Uterus (tissue), 4 donors: Measurements from ENCODE around the gene ZNF394. TPM values are rescaled to one million over a fixed set of nuclear protein-coding genes. Genes with fewer than 3 reads are reported as not detected.

Experiments used
- DNase-seq, 2 donors: peaks; one replicate each; pipeline ENCODE4 v3.0.0-alpha.2; 2019 to 2020
- H3K27ac ChIP-seq, 2 donors: fragments of 200-600 bp; sonication (generic); 1 replicate in 1 of 2; 2 replicates in 1 of 2; pipeline ENCODE4 v1.5.1; 2016 to 2018
- H3K27me3 ChIP-seq, 2 donors: fragments of 200-600 bp; sonication (generic); one replicate each; pipeline ENCODE4 v1.5.1; 2018 to 2019; ENCODE audit warnings: control low read depth in 1 of 2
- H3K36me3 ChIP-seq, 2 donors: fragments of 200-600 bp; sonication (generic); one replicate each; pipeline ENCODE4 v1.5.1; 2019; ENCODE audit warnings: control low read depth in 1 of 2
- H3K4me1 ChIP-seq, 2 donors: fragments of 200-600 bp; sonication (generic); one replicate each; pipeline ENCODE4 v1.5.1; 2018 to 2019; ENCODE audit warnings: control low read depth in 1 of 2
- H3K4me3 ChIP-seq, 2 donors: fragments of 200-600 bp; sonication (generic); 1 replicate in 1 of 2; 2 replicates in 1 of 2; pipeline ENCODE4 v1.5.1; 2018 to 2019; ENCODE audit warnings: mild to moderate bottlenecking in 1 of 2
- H3K9me3 ChIP-seq, 2 donors: fragments of 200-600 bp; sonication (generic); one replicate each; pipeline ENCODE4 v1.5.1; 2019; ENCODE audit warnings: control low read depth in 1 of 2
- CTCF ChIP-seq, 4 experiments: fragments of 200-600 bp in 2 of 4; fragments of 450-650 bp in 2 of 4; sonication (generic) in 2 of 4; IDR thresholded peaks; one replicate each; pipeline ENCODE4 v1.5.1; 2016 to 2019; ENCODE audit warnings: antibody characterized with exemption in 4 of 4, mild to moderate bottlenecking in 2 of 4, moderate library complexity in 1 of 4
- POLR2A ChIP-seq, 2 donors: fragments of 450-650 bp; IDR thresholded peaks; one replicate each; pipeline ENCODE4 v1.6.1; 2016; ENCODE audit warnings: antibody characterized with exemption in 2 of 2, mild to moderate bottlenecking in 1 of 2, moderate library complexity in 1 of 2
- intact Hi-C: fragments of 100-400 bp; cut with DNase I; formaldehyde crosslinking; loops from one replicate; pipeline ENCODE4 v1.15.1; 2023; ENCODE audit warnings: low total_unique reads
- total RNA-seq, 4 donors: library from RNA; depleted of rRNA in 3 of 4; stranded (reverse); fragments of >200 nt in 3 of 4; gene quantifications; one replicate each; pipeline versions ENCODE4 v1.1.0 to v1.2.4, GENCODE V29; 2014 to 2023
- donor health status: DM: yes; HTN: yes; CAD: no.

Gene ZNF394
- total RNA-seq, 4 donors from 2014 or later: 22.8 to 55.0 (median 43.3) TPM

- no peaks in the 10 kb centered on the region for H3K27me3 ChIP-seq
- H3K36me3 ChIP-seq: no peaks in the 10 kb centered on the region
- peak overlapping the region; percentile 88 to 92 for H3K27ac ChIP-seq
- H3K9me3 ChIP-seq: no peaks in the 10 kb centered on the region
- H3K4me3 ChIP-seq: peak overlapping the region; percentile 81 to 84
- intact Hi-C loops: loop anchor here (5.0 kb wide), 1 partner anchor 52 kb away; the partner anchor contains the start of gene FAM200A
- H3K4me1 ChIP-seq: peaks cover 0 to 4% of the 10 kb centered on the region in 2 donors
- TF ChIP-seq POLR2A (IDR thresholded peaks at IDR 0.05) (no peak), CTCF (IDR thresholded peaks at IDR 0.05) (no peak)
- DNase-seq: no peak
Measured at GRCh38 chr7:99500637-99501009, 542 bp upstream of the ZNF394 start.

- Histone ChIP-seq H3K4me3 (peak overlapping the region; percentile 81 to 84), H3K27ac (peak overlapping the region; percentile 88 to 92), H3K36me3 (no peaks in the 10 kb centered on the region), H3K9me3 (peaks cover 0 to 6% of the 10 kb centered on the region in 2 donors), H3K4me1 (peaks cover 0 to 4% of the 10 kb centered on the region in 2 donors), H3K27me3 (no peaks in the 10 kb centered on the region)
- no peak for TF ChIP-seq POLR2A (IDR thresholded peaks at IDR 0.05)
- no peak for TF ChIP-seq CTCF (IDR thresholded peaks at IDR 0.05)
- no peak for DNase-seq
- intact Hi-C loops: no loop called here
Measured at GRCh38 chr7:99499371-99499720, 735 bp downstream of the ZNF394 start.

GRCh38 chr7:99498546-99498944, 1.5 kb downstream of the ZNF394 start:
- no peak for TF ChIP-seq CTCF (IDR thresholded peaks at IDR 0.05)
- TF ChIP-seq POLR2A (IDR thresholded peaks at IDR 0.05): no peak
- Histone ChIP-seq H3K27ac (peak overlapping the region in 1 of 2 donors; percentile 92), H3K36me3 (no peaks in the 10 kb centered on the region), H3K27me3 (no peaks in the 10 kb centered on the region), H3K4me1 (peaks cover 0 to 4% of the 10 kb centered on the region in 2 donors), H3K9me3 (peaks cover 0 to 14% of the 10 kb centered on the region in 2 donors), H3K4me3 (peak overlapping the region; percentile 81 to 84)
- no peak for DNase-seq
- intact Hi-C loops: no loop called here

- Histone ChIP-seq H3K4me1 (peaks cover 0 to 4% of the 10 kb centered on the region in 2 donors), H3K27me3 (no peaks in the 10 kb centered on the region), H3K36me3 (no peaks in the 10 kb centered on the region), H3K9me3 (peaks cover 0 to 19% of the 10 kb centered on the region in 2 donors), H3K27ac (no peak overlapping the region), H3K4me3 (peak overlapping the region in 1 of 2 donors; percentile 81)
- intact Hi-C loops: no loop called here
- no peak for DNase-seq
- TF ChIP-seq POLR2A (IDR thresholded peaks at IDR 0.05) (no peak), CTCF (IDR thresholded peaks at IDR 0.05) (no peak)
Measured at GRCh38 chr7:99497766-99498545, 2.1 kb downstream of the ZNF394 start.

GRCh38 chr7:99493823-99494222, 6.3 kb downstream of the ZNF394 start:
- Histone ChIP-seq H3K36me3 (no peaks in the 10 kb centered on the region), H3K27ac (no peak overlapping the region)
- intact Hi-C loops: no loop called here

More at GRCh38 chr7:99493823-99494222, 6.3 kb downstream of the ZNF394 start:
- H3K4me3 ChIP-seq: no peak overlapping the region
- H3K4me1 ChIP-seq: no peaks in the 10 kb centered on the region
- H3K9me3 ChIP-seq: peaks cover 0 to 19% of the 10 kb centered on the region in 2 donors
- no peak for TF ChIP-seq CTCF (IDR thresholded peaks at IDR 0.05)
- TF ChIP-seq POLR2A (IDR thresholded peaks at IDR 0.05): no peak
- no peak for DNase-seq
- H3K27me3 ChIP-seq: no peaks in the 10 kb centered on the region
